Neural cell (in vitro differentiated cells): ENCODE results near the gene OVAAL. TPM values are rescaled to one million over a fixed set of nuclear protein-coding genes. Genes with fewer than 3 reads are reported as not detected.

Experiments
- H2AFZ ChIP-seq: fragments of 200-600, 300-800 bp; sonication (generic), shearing (Covaris generic); 2 replicates; pipeline ENCODE4 v1.6.0; 2014; ENCODE audit warnings: low read depth, mild to moderate bottlenecking, antibody characterized with exemption, low read length, moderate library complexity
- H3F3A ChIP-seq: fragments of 200-600 bp; shearing (Covaris generic); 2 replicates; pipeline ENCODE4 v1.6.1; 2016; ENCODE audit warnings: mild to moderate bottlenecking, moderate library complexity, mixed read lengths, antibody characterized with exemption, low read length; ENCODE audit not compliant: insufficient read depth, poor library complexity, severe bottlenecking
- H3K27ac ChIP-seq: fragments of 200-600, 300-800 bp; sonication (generic), shearing (Covaris generic); 2 replicates; pipeline ENCODE4 v1.5.1; 2014; ENCODE audit warnings: mild to moderate bottlenecking, low read length, moderate library complexity
- H3K27me3 ChIP-seq: fragments of 300-800, 200-600 bp; sonication (generic), shearing (Covaris generic); 2 replicates; pipeline ENCODE4 v1.6.0; 2014; ENCODE audit warnings: mild to moderate bottlenecking, low read depth, low read length, moderate library complexity; ENCODE audit not compliant: insufficient read depth
- H3K36me3 ChIP-seq: fragments of 300-800, 200-600 bp; sonication (generic), shearing (Covaris generic); 2 replicates; pipeline ENCODE4 v1.5.1; 2014; ENCODE audit warnings: mild to moderate bottlenecking, antibody characterized with exemption, low read length, moderate library complexity; ENCODE audit not compliant: insufficient read depth
- H3K4me2 ChIP-seq: fragments of 300-800, 200-600 bp; sonication (generic), shearing (Covaris generic); 2 replicates; pipeline ENCODE4 v1.6.0; 2014; ENCODE audit warnings: mild to moderate bottlenecking, low read length
- H3K4me3 ChIP-seq: fragments of 300-800, 200-600 bp; sonication (generic), shearing (Covaris generic); 2 replicates; pipeline ENCODE4 v1.5.1; 2014; ENCODE audit warnings: mild to moderate bottlenecking, low read length, moderate library complexity
- H3K79me2 ChIP-seq: fragments of 200-600 bp; shearing (Covaris generic); replicated peaks from 2 replicates; pipeline ENCODE4 v1.6.0; 2014; ENCODE audit warnings: mild to moderate bottlenecking, low read length, moderate library complexity; ENCODE audit not compliant: insufficient read depth
- H3K9ac ChIP-seq: fragments of 300-800, 200-600 bp; sonication (generic), shearing (Covaris generic); 2 replicates; pipeline ENCODE4 v1.6.1; 2016; ENCODE audit warnings: mild to moderate bottlenecking, low read length, mixed read lengths
- H3K9me2 ChIP-seq: fragments of 200-600 bp; shearing (Covaris generic); 2 replicates; pipeline ENCODE4 v1.6.1; 2016; ENCODE audit warnings: mild to moderate bottlenecking, low read length, mixed read lengths; ENCODE audit not compliant: insufficient read depth
- H3K9me3 ChIP-seq: fragments of 200-600, 300-800 bp; sonication (generic), shearing (Covaris generic); 2 replicates; pipeline ENCODE4 v1.6.1; 2016; ENCODE audit warnings: mild to moderate bottlenecking, mixed run types, low read length, moderate library complexity, mixed read lengths
- H4K20me1 ChIP-seq: fragments of 200-600 bp; shearing (Covaris generic); 2 replicates; pipeline ENCODE4 v1.6.1; 2016; ENCODE audit warnings: mild to moderate bottlenecking, mixed run types; ENCODE audit not compliant: insufficient read depth
- EP300 ChIP-seq: fragments of 450-650 bp; conservative IDR thresholded peaks from 2 replicates; pipeline ENCODE4 v1.6.1; 2014; ENCODE audit warnings: antibody characterized with exemption, mild to moderate bottlenecking, moderate library complexity; ENCODE audit not compliant: poor library complexity, severe bottlenecking
- EZH2 ChIP-seq: fragments of 200-600, 300-800 bp; shearing (Covaris generic), sonication (generic); IDR thresholded peaks from 2 replicates; pipeline ENCODE4 v1.6.1; 2014; ENCODE audit warnings: antibody characterized with exemption, low read length, borderline replicate concordance, mild to moderate bottlenecking; ENCODE audit not compliant: insufficient read depth, poor library complexity, severe bottlenecking
- MXI1 ChIP-seq: fragments of 450-650 bp; conservative IDR thresholded peaks from 2 replicates; pipeline ENCODE4 v1.6.1; 2014; ENCODE audit warnings: antibody characterized with exemption, mild to moderate bottlenecking; ENCODE audit not compliant: poor library complexity, severe bottlenecking
- POLR2AphosphoS5 ChIP-seq: IDR thresholded peaks from 2 replicates; pipeline ENCODE4 v1.6.1; 2012
- RAD21 ChIP-seq: fragments of 450-650 bp; conservative IDR thresholded peaks from 2 replicates; pipeline ENCODE4 v1.6.1; 2014; ENCODE audit warnings: antibody characterized with exemption, mild to moderate bottlenecking, moderate library complexity
- SMC3 ChIP-seq: fragments of 450-650 bp; conservative IDR thresholded peaks from 2 replicates; pipeline ENCODE4 v1.6.1; 2014; ENCODE audit warnings: antibody characterized with exemption, mild to moderate bottlenecking, moderate library complexity; ENCODE audit not compliant: poor library complexity
- TAF1 ChIP-seq: IDR thresholded peaks from 2 replicates; pipeline ENCODE4 v1.6.1; 2012; ENCODE audit warnings: low read depth
- polyA plus RNA-seq: library from polyadenylated mRNA; depleted of rRNA; stranded (reverse); fragments of >200 nt; gene quantifications from 2 replicates; pipeline ENCODE4 v1.2.3, GENCODE V29; 2014
- TF ChIP-seq, protein P1 (sequence below): IDR thresholded peaks from 2 replicates; pipeline ENCODE4 v1.6.1; 2012; ENCODE audit warnings: borderline replicate concordance
- TF ChIP-seq, protein P2 (sequence below): fragments of 450-650 bp; IDR thresholded peaks from 2 replicates; pipeline ENCODE4 v1.5.1; 2014; ENCODE audit warnings: antibody characterized with exemption, mild to moderate bottlenecking, moderate library complexity; ENCODE audit not compliant: poor library complexity, severe bottlenecking

Gene OVAAL
- polyA plus RNA-seq, 1 donor from 2014 or later, result not detected

GRCh38 chr1:180513531-180513930 lies 45.2 kb upstream of the OVAAL start:
- H3K36me3 ChIP-seq, result no peaks in the 10 kb centered on the region
- no peak overlapping the region for H3K27ac ChIP-seq
- H3K9me2 ChIP-seq, result no peaks in the 10 kb centered on the region
- H3F3A ChIP-seq, result no peaks in the 10 kb centered on the region
- H4K20me1 ChIP-seq, result no peaks in the 10 kb centered on the region
- no peak for TF ChIP-seq TAF1
- no peak overlapping the region for H2AFZ ChIP-seq
- H3K4me3 ChIP-seq, result no peak overlapping the region
- no peak overlapping the region for H3K9ac ChIP-seq
- no peak overlapping the region for H3K4me2 ChIP-seq
- no peaks in the 10 kb centered on the region for H3K79me2 ChIP-seq
- no peaks in the 10 kb centered on the region for H3K9me3 ChIP-seq
- H3K27me3 ChIP-seq, result no peaks in the 10 kb centered on the region

DNA sequence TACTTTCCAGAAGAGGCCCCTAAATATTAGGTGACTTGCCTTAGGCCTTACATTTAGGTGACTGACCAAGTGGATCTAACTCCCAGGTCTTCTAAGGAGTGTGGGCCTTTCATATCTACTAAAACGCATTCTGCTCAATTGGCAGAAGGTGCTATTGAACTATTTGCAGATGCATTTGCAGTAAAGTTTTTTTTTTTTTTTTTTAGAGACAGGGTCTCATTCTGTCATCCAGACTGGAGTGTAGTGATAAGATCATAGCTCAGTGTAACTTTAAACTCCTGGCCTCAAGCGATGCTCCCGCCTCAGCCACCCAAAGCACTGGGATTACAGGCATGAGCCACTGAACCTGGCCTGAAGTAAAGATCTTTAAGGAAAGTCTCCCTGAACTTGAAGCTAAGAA lies 43.4 kb upstream of the OVAAL start:
- Histone ChIP-seq H4K20me1 (no peaks in the 10 kb centered on the region), H3F3A (no peaks in the 10 kb centered on the region), H3K27me3 (no peaks in the 10 kb centered on the region), H3K9me2 (no peaks in the 10 kb centered on the region), H2AFZ (no peak overlapping the region), H3K36me3 (no peaks in the 10 kb centered on the region), H3K4me2 (no peak overlapping the region), H3K27ac (no peak overlapping the region), H3K79me2 (no peaks in the 10 kb centered on the region), H3K9me3 (no peaks in the 10 kb centered on the region), H3K9ac (no peak overlapping the region), H3K4me3 (no peak overlapping the region)
- TF ChIP-seq MXI1 (no peak), EZH2 (no peak), TAF1 (no peak), SMC3 (no peak), RAD21 (no peak), EP300 (no peak), POLR2AphosphoS5 (no peak)
- TF ChIP-seq, protein P1, sequence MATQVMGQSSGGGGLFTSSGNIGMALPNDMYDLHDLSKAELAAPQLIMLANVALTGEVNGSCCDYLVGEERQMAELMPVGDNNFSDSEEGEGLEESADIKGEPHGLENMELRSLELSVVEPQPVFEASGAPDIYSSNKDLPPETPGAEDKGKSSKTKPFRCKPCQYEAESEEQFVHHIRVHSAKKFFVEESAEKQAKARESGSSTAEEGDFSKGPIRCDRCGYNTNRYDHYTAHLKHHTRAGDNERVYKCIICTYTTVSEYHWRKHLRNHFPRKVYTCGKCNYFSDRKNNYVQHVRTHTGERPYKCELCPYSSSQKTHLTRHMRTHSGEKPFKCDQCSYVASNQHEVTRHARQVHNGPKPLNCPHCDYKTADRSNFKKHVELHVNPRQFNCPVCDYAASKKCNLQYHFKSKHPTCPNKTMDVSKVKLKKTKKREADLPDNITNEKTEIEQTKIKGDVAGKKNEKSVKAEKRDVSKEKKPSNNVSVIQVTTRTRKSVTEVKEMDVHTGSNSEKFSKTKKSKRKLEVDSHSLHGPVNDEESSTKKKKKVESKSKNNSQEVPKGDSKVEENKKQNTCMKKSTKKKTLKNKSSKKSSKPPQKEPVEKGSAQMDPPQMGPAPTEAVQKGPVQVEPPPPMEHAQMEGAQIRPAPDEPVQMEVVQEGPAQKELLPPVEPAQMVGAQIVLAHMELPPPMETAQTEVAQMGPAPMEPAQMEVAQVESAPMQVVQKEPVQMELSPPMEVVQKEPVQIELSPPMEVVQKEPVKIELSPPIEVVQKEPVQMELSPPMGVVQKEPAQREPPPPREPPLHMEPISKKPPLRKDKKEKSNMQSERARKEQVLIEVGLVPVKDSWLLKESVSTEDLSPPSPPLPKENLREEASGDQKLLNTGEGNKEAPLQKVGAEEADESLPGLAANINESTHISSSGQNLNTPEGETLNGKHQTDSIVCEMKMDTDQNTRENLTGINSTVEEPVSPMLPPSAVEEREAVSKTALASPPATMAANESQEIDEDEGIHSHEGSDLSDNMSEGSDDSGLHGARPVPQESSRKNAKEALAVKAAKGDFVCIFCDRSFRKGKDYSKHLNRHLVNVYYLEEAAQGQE, result no peak
- TF ChIP-seq, protein P2, sequence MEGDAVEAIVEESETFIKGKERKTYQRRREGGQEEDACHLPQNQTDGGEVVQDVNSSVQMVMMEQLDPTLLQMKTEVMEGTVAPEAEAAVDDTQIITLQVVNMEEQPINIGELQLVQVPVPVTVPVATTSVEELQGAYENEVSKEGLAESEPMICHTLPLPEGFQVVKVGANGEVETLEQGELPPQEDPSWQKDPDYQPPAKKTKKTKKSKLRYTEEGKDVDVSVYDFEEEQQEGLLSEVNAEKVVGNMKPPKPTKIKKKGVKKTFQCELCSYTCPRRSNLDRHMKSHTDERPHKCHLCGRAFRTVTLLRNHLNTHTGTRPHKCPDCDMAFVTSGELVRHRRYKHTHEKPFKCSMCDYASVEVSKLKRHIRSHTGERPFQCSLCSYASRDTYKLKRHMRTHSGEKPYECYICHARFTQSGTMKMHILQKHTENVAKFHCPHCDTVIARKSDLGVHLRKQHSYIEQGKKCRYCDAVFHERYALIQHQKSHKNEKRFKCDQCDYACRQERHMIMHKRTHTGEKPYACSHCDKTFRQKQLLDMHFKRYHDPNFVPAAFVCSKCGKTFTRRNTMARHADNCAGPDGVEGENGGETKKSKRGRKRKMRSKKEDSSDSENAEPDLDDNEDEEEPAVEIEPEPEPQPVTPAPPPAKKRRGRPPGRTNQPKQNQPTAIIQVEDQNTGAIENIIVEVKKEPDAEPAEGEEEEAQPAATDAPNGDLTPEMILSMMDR, result no peak

- Histone ChIP-seq H3K9me3 (no peaks in the 10 kb centered on the region), H3K4me3 (no peak overlapping the region), H3K79me2 (no peaks in the 10 kb centered on the region), H3K4me2 (no peak overlapping the region), H4K20me1 (no peaks in the 10 kb centered on the region), H3K27me3 (no peaks in the 10 kb centered on the region), H3F3A (no peaks in the 10 kb centered on the region), H3K9ac (peak overlapping the region; percentile 31), H2AFZ (no peak overlapping the region), H3K36me3 (no peaks in the 10 kb centered on the region), H3K27ac (peak overlapping the region; percentile 48), H3K9me2 (no peaks in the 10 kb centered on the region)
- TF ChIP-seq EP300 (no peak), SMC3 (peak; percentile 98), EZH2 (no peak), TAF1 (no peak), MXI1 (no peak), POLR2AphosphoS5 (no peak), RAD21 (peak; percentile 98)
- TF ChIP-seq, protein P1, result no peak
- TF ChIP-seq, protein P2, result peak; percentile 92
These were observed 42.8 kb upstream of the OVAAL start for GRCh38 chr1:180515857-180516388.
